ENCODE data around the gene DEFB124.
"Not testable (repeated sequence)": the region's sequence is repeated elsewhere in the genome, so short reads cannot be mapped to it uniquely, and the experiment has no call there.

Gene DEFB124

GRCh38 chr20:31474758-31475427, at the start of gene DEFB124, which contains the start of gene REM1:
Gene DEFB124 (minus strand): TSS chr20:31475127. CDS start chr20:31473013, 2,114 bp downstream.
Gene REM1 (plus strand): TSS chr20:31475288. CDS start chr20:31476446, 1,158 bp downstream.
- no peak for DNase-seq

GRCh38 chr20:31523361-31524283, 48.7 kb upstream of the DEFB124 start:
- DNase-seq, result no peak

GRCh38 chr20:31522731-31523130, 47.8 kb upstream of the DEFB124 start:
- DNase-seq, result no peak

- DNase-seq, result not testable (repeated sequence)
Measured at GRCh38 chr20:31521267-31521666, 46.3 kb upstream of the DEFB124 start.

GRCh38 chr20:31517373-31517772, 42.4 kb upstream of the DEFB124 start:
- peak; percentile 43 for DNase-seq

- DNase-seq, result no peak
Measured at GRCh38 chr20:31516651-31517050, 41.7 kb upstream of the DEFB124 start.

- DNase-seq, result no peak
Measured at GRCh38 chr20:31516166-31516565, 41.2 kb upstream of the DEFB124 start.

- no peak for DNase-seq
Measured at GRCh38 chr20:31515775-31516107, 40.8 kb upstream of the DEFB124 start.

GRCh38 chr20:31515072-31515774, 40.3 kb upstream of the DEFB124 start:
- DNase-seq, result no peak

GRCh38 chr20:31514154-31515071, 39.5 kb upstream of the DEFB124 start, which contains the start of gene HM13:
Gene HM13 (plus strand): TSS chr20:31514442. CDS start chr20:31514552, 110 bp downstream.
- peak; percentile 82 for DNase-seq

- no peak for DNase-seq
Measured at GRCh38 chr20:31508517-31509244, 33.8 kb upstream of the DEFB124 start.

GRCh38 chr20:31505903-31506302, 31.0 kb upstream of the DEFB124 start:
- no peak for DNase-seq

GRCh38 chr20:31502884-31503673, 28.2 kb upstream of the DEFB124 start:
- DNase-seq, result peak; percentile 13

GRCh38 chr20:31500527-31500926, 25.6 kb upstream of the DEFB124 start:
- no peak for DNase-seq

- DNase-seq, result no peak
Measured at GRCh38 chr20:31497838-31498540, 23.1 kb upstream of the DEFB124 start.

GRCh38 chr20:31496761-31497295, 21.9 kb upstream of the DEFB124 start:
- no peak for DNase-seq

- DNase-seq, result no peak
Measured at GRCh38 chr20:31494131-31494530, 19.2 kb upstream of the DEFB124 start.

GRCh38 chr20:31490752-31491151, 15.8 kb upstream of the DEFB124 start:
- DNase-seq, result no peak

GRCh38 chr20:31489152-31489551, 14.2 kb upstream of the DEFB124 start:
- no peak for DNase-seq

GRCh38 chr20:31488115-31488514, 13.2 kb upstream of the DEFB124 start:
- peak; percentile 59 for DNase-seq

Measured in NCI-H526 treated with DMSO at 0.1 percent for 48 hours (cell line).